A549 (cell line): ENCODE measurements around the gene PZP. TPM values are rescaled to one million over a fixed set of nuclear protein-coding genes. Genes with fewer than 3 reads are reported as not detected.

Experiments used
- ATAC-seq, 2 experiments: fragments of 200-7000 bp in 1 of 2; fragments of >200 bp in 1 of 2; cut with Nextera tagmentation in 1 of 2; cut with Tn5 transposase in 1 of 2; 3 replicates each; pipeline versions ENCODE4 v1.8.0 to v1.9.1; 2018 to 2020; ENCODE audit warnings: mild to moderate bottlenecking in 1 of 2, moderate library complexity in 1 of 2
- CTCF ChIA-PET: fragments of 300-600 bp; sonication (Branson Sonifier 250); formaldehyde crosslinking; extraction: SDS; loops from one replicate; lab custom pipeline; 2021; ENCODE audit warnings: antibody characterized with exemption, inconsistent platforms; lab: Yijun Ruan, JAX
- POLR2A ChIA-PET: fragments of 350-600 bp; formaldehyde crosslinking; extraction: SDS; loops from one replicate; lab custom pipeline; 2021; ENCODE audit warnings: antibody characterized with exemption, inconsistent platforms; lab: Yijun Ruan, JAX
- DNase-seq, 2 experiments: peaks; one replicate each; pipeline versions ENCODE4 v3.0.0 to v3.0.0-alpha.2; 2011 to 2016; ENCODE audit warnings: low read depth in 1 of 2, low spot score in 1 of 2
- FAIRE-seq: peaks from 2 replicates; lab custom pipeline; 2011; peaks lifted over from hg19 to GRCh38; lab: Jason Lieb, UNC
- H3K27ac ChIP-seq, 2 experiments: fragments of >200 bp; sonication (Bioruptor Twin); formaldehyde crosslinking; 3 replicates each; pipeline ENCODE4 v1.5.1; 2016 to 2017
- H3K4me1 ChIP-seq: fragments of >200 bp; sonication (Bioruptor Twin); formaldehyde crosslinking; 3 replicates; pipeline ENCODE4 v1.6.1; 2016
- H3K4me2 ChIP-seq: fragments of >200 bp; sonication (Bioruptor Twin); formaldehyde crosslinking; 3 replicates; pipeline ENCODE4 v1.6.1; 2016
- H3K4me3 ChIP-seq: fragments of >200 bp; sonication (Bioruptor Twin); formaldehyde crosslinking; 3 replicates; pipeline ENCODE4 v1.5.1; 2016
- H3K9me3 ChIP-seq: fragments of >200 bp; sonication (Bioruptor Twin); formaldehyde crosslinking; 3 replicates; pipeline ENCODE4 v1.6.1; 2016
- BCL3 ChIP-seq: fragments of >200 bp; sonication (Bioruptor Twin); formaldehyde crosslinking; IDR thresholded peaks from 3 replicates; pipeline ENCODE4 v1.6.1; 2016
- CBX2 ChIP-seq: fragments of 200-600 bp; sonication (generic); IDR thresholded peaks from 2 replicates; pipeline ENCODE4 v1.6.1; 2016; ENCODE audit warnings: low read depth, mild to moderate bottlenecking, borderline replicate concordance
- CHD2 ChIP-seq: fragments of 150-350 bp; IDR thresholded peaks from 2 replicates; pipeline ENCODE4 v1.6.1; 2014; ENCODE audit warnings: low read length; ENCODE audit not compliant: partially characterized antibody
- CHD4 ChIP-seq: fragments of 200-600 bp; sonication (generic); IDR thresholded peaks from 2 replicates; pipeline ENCODE4 v1.6.1; 2016; ENCODE audit warnings: antibody characterized with exemption, mild to moderate bottlenecking, borderline replicate concordance
- EHF ChIP-seq: fragments of 250-450 bp; sonication (Bioruptor Pico); IDR thresholded peaks from 2 replicates; pipeline ENCODE4 v1.5.0; 2020; ENCODE audit warnings: mild to moderate bottlenecking
- ELK1 ChIP-seq: fragments of 150-350 bp; IDR thresholded peaks from 2 replicates; pipeline ENCODE4 v1.6.1; 2014; ENCODE audit warnings: low read depth, mild to moderate bottlenecking, low read length
- ESRRA ChIP-seq: fragments of 150-350 bp; IDR thresholded peaks from 2 replicates; pipeline ENCODE4 v1.6.1; 2014; ENCODE audit warnings: mild to moderate bottlenecking, low read length, borderline replicate concordance
- FOSL2 ChIP-seq, 2 experiments: fragments of 450-650 bp in 1 of 2; fragments of >200 bp in 1 of 2; sonication (Bioruptor Twin) in 1 of 2; formaldehyde crosslinking; IDR thresholded peaks; 2 replicates each; pipeline versions ENCODE4 v1.5.0 to v1.6.1; 2016 to 2020; ENCODE audit warnings: mild to moderate bottlenecking in 1 of 2, moderate library complexity in 1 of 2
- FOXS1 ChIP-seq: fragments of 250-450 bp; sonication (Bioruptor Pico); IDR thresholded peaks from 2 replicates; pipeline ENCODE4 v1.5.0; 2020; ENCODE audit warnings: mild to moderate bottlenecking, moderate library complexity
- HEYL ChIP-seq: fragments of 250-450 bp; sonication (Bioruptor Pico); IDR thresholded peaks from 2 replicates; pipeline ENCODE4 v1.8.0; 2021; ENCODE audit warnings: mild to moderate bottlenecking, moderate library complexity
- HOXB13 ChIP-seq: fragments of 250-450 bp; sonication (Bioruptor Pico); IDR thresholded peaks from 2 replicates; pipeline ENCODE4 v1.5.0; 2020; ENCODE audit warnings: low read depth, mild to moderate bottlenecking, moderate library complexity
- JUN ChIP-seq, 2 experiments: fragments of >200 bp; sonication (Bioruptor Twin); formaldehyde crosslinking; IDR thresholded peaks; 2 replicates in 1 of 2; 3 replicates in 1 of 2; pipeline ENCODE4 v1.6.1; 2016 to 2017
- KDM1A ChIP-seq: fragments of 200-600 bp; sonication (generic); IDR thresholded peaks from 2 replicates; pipeline ENCODE4 v1.6.1; 2016; ENCODE audit warnings: low read depth, mild to moderate bottlenecking
- NR3C1 ChIP-seq: fragments of >200 bp; sonication (Bioruptor Twin); formaldehyde crosslinking; IDR thresholded peaks from 3 replicates; pipeline ENCODE4 v1.6.1; 2017
- PBX3 ChIP-seq: IDR thresholded peaks from 2 replicates; pipeline ENCODE4 v1.6.1; 2012
- RAD21 ChIP-seq, 2 experiments: fragments of >200 bp in 1 of 2; sonication (Bioruptor Twin) in 1 of 2; formaldehyde crosslinking in 1 of 2; IDR thresholded peaks in 1 of 2; conservative IDR thresholded peaks in 1 of 2; 2 replicates in 1 of 2; 3 replicates in 1 of 2; pipeline ENCODE4 v1.6.1; 2012 to 2018; ENCODE audit warnings: inconsistent platforms in 1 of 2
- RFX5 ChIP-seq: fragments of 450-650 bp; IDR thresholded peaks from 2 replicates; pipeline ENCODE4 v1.7.1; 2014; ENCODE audit warnings: antibody characterized with exemption, mild to moderate bottlenecking, moderate library complexity
- RNF2 ChIP-seq: fragments of 200-600 bp; sonication (generic); IDR thresholded peaks from 2 replicates; pipeline ENCODE4 v1.6.1; 2016; ENCODE audit warnings: low read depth, mild to moderate bottlenecking, antibody characterized with exemption, moderate library complexity, borderline replicate concordance
- SREBF2 ChIP-seq: fragments of 450-650 bp; IDR thresholded peaks from 2 replicates; pipeline ENCODE4 v1.6.1; 2014; ENCODE audit warnings: mild to moderate bottlenecking, moderate library complexity
- ZC3H11A ChIP-seq: fragments of 450-650 bp; IDR thresholded peaks from 2 replicates; pipeline ENCODE4 v1.6.1; 2014; ENCODE audit warnings: antibody characterized with exemption, mild to moderate bottlenecking
- ZNF302 ChIP-seq: fragments of 250-450 bp; sonication (Bioruptor Pico); IDR thresholded peaks from 2 replicates; pipeline ENCODE4 v1.9.0; 2021; ENCODE audit warnings: inconsistent platforms, mild to moderate bottlenecking, moderate library complexity
- ZSCAN20 ChIP-seq: fragments of 250-450 bp; sonication (Bioruptor Pico); IDR thresholded peaks from 2 replicates; pipeline ENCODE4 v1.8.0; 2022; ENCODE audit warnings: mild to moderate bottlenecking, moderate library complexity
- WGBS: methylation state at CpG from one replicate; pipeline ENCODE4 v1.1.6; 2017; ENCODE audit errors: missing lambda C conversion rate; 5-methylcytosine and 5-hydroxymethylcytosine counted together
- polyA plus RNA-seq, 4 experiments: library from polyadenylated mRNA; depleted of rRNA in 3 of 4; stranded (reverse); fragments of >200 nt; fragmentation: RNase III in 1 of 4; extraction: RNeasy Plus Mini Kit Qiagen cat#74134 plus additional on column Dnase treatment in 1 of 4; gene quantifications; 2 replicates in 3 of 4; 3 replicates in 1 of 4; pipeline ENCODE4 v1.2.3, GENCODE V29; 2011 to 2017

Gene PZP
- polyA plus RNA-seq, 2 of the 4 experiments (the other 2 are of a cell fraction), result not detected

- FAIRE-seq, result no peak
Measured at GRCh38 chr12:9113296-9113986, 94.8 kb downstream of the PZP start.

GRCh38 chr12:9112076-9112853, 95.9 kb downstream of the PZP start:
- CTCF ChIA-PET, result interaction anchor here (1.7 kb wide), 1 partner anchor 10 kb away, joined by 5 read pairs; no protein-coding TSS in a partner anchor
- TF ChIP-seq KDM1A, result no peak
- TF ChIP-seq HEYL (CRISPR knock-in tag), result no peak
- TF ChIP-seq RFX5, result no peak
- no peak for TF ChIP-seq ZNF302 (CRISPR knock-in tag)
- TF ChIP-seq RAD21 (conservative IDR thresholded peaks at IDR 0.05 in 1 of 2, IDR thresholded peaks at IDR 0.05 in 1 of 2), result no peak
- no peak for TF ChIP-seq FOSL2 (IDR thresholded peaks at IDR 0.05)
- no peak for TF ChIP-seq FOSL2 (CRISPR knock-in tag; IDR thresholded peaks at IDR 0.05)
- TF ChIP-seq CHD4, result no peak
- TF ChIP-seq PBX3, result no peak
- no peak for TF ChIP-seq ZC3H11A
- TF ChIP-seq JUN (IDR thresholded peaks at IDR 0.05), result no peak
- TF ChIP-seq ELK1, result no peak
- TF ChIP-seq EHF (CRISPR knock-in tag), result no peak
- no peak for FAIRE-seq
- 25% methylated on average over 6 of the region's 6 CpGs for WGBS
- Histone ChIP-seq H3K9me3 (no peaks in the 10 kb centered on the region), H3K4me2 (no peak overlapping the region), H3K4me1 (no peaks in the 10 kb centered on the region), H3K27ac (no peak overlapping the region), H3K4me3 (no peak overlapping the region)
- POLR2A ChIA-PET, result no interaction called here
- DNase-seq, result no peak
- ATAC-seq, result no peak

More at GRCh38 chr12:9113296-9113986, 94.8 kb downstream of the PZP start:
- ATAC-seq (no peak), DNase-seq (no peak)
- no peaks in the 10 kb centered on the region for H3K9me3 ChIP-seq
- no peak for TF ChIP-seq HOXB13 (CRISPR knock-in tag)
- no peak for TF ChIP-seq RNF2
- TF ChIP-seq ESRRA, result no peak
- no peak for TF ChIP-seq ZSCAN20 (CRISPR knock-in tag)
- 36% methylated on average over 7 of the region's 7 CpGs for WGBS
- no peaks in the 10 kb centered on the region for H3K4me1 ChIP-seq
- no peak overlapping the region for H3K4me2 ChIP-seq
- POLR2A ChIA-PET, result no interaction called here
- no peak overlapping the region for H3K4me3 ChIP-seq
- CTCF ChIA-PET, result interaction anchor here (0.7 to 1.7 kb wide), 2 partner anchors 12 to 1943 kb away, joined by 3 to 5 read pairs; no protein-coding TSS in a partner anchor
- no peak overlapping the region for H3K27ac ChIP-seq

GRCh38 chr12:9111525-9111924, 96.7 kb downstream of the PZP start:
- POLR2A ChIA-PET, result no interaction called here
- H3K9me3 ChIP-seq, result no peaks in the 10 kb centered on the region
- no peak overlapping the region for H3K4me3 ChIP-seq
- ATAC-seq, result no peak
- WGBS, result 8% methylated on average over 1 of the region's 1 CpG
- TF ChIP-seq SREBF2, result no peak
- TF ChIP-seq ZSCAN20 (CRISPR knock-in tag), result no peak
- TF ChIP-seq NR3C1, result no peak
- no peak for TF ChIP-seq CBX2
- TF ChIP-seq FOXS1, result no peak
- no peak for TF ChIP-seq BCL3
- no peak for TF ChIP-seq CHD2
- TF ChIP-seq, all 56 proteins: peak for 0
- Histone ChIP-seq H3K4me1 (no peaks in the 10 kb centered on the region), H3K4me2 (no peak overlapping the region), H3K27ac (no peak overlapping the region)
- no peak for DNase-seq
- FAIRE-seq, result no peak
- CTCF ChIA-PET, result no interaction called here
